ENCODE data around the gene TRRAP.

TRRAP gene

DNA sequence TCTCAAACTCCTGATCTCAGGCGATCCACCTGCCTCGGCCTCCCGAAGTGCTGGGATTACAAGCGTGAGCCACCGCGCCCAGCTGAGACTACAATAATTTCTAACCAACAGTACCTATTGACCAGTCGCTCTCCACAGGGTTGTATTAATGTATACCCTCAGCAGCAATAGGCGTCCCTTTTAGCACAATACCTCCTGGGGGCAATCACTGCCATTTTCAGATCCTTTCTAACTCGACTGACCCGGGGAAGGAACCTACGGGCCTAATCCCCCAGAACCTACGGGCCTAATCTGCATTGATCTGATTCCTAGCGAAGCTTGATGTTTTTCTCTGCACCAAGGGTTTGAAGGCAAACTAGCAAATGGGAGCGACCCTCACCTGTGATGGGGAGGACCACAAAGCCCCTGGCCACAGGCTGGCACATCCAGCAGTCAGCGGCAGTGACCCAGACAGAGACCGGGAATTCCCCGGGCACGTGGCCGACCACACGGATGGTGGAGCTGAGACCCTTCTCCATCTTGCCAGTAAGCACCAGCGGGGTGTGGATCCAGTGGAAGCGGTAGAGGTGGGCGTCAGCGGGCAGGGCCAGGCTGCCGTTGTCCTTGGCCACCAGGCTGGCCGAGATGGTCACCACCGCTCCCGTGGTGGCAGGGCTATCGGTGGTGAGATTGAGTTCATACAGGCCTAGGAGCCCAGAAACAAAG is 15.5 kb upstream of the TRRAP start:
- H3K18ac ChIP-seq (ENCODE audit: low read depth in 1 of 2, low read length in 2 of 2) = no peak overlapping the region
- H3K23ac ChIP-seq (ENCODE audit: low read length in 2 of 2) = no peak overlapping the region
- peaks cover 21% of the 10 kb centered on the region for H3K4me1 ChIP-seq (ENCODE audit: control insufficient read depth, insufficient read depth, low read depth, low read length)
- no peak overlapping the region for H2BK5ac ChIP-seq (ENCODE audit: low read depth, low read length, poor library complexity, severe bottlenecking)
- DNase-seq = no peak
- H3K27me3 ChIP-seq (ENCODE audit: control insufficient read depth in 1 of 2, insufficient read depth in 1 of 2, low read length in 2 of 2) = peaks cover 10 to 34% of the 10 kb centered on the region in 2 experiments
- peak overlapping the region; percentile 10 for H2AK5ac ChIP-seq (ENCODE audit: low read length, severe bottlenecking)
- H3K79me1 ChIP-seq (replicated peaks; ENCODE audit: low read length, poor library complexity, severe bottlenecking) = no peaks in the 10 kb centered on the region
- WGBS = 92% methylated on average over 29 of the region's 29 CpGs
- no peak overlapping the region for H3K4ac ChIP-seq (ENCODE audit: low read depth in 1 of 2, low read length in 2 of 2)
- H3K9ac ChIP-seq (ENCODE audit: low read length) = no peak overlapping the region
- H2BK15ac ChIP-seq (ENCODE audit: low read depth, poor library complexity, severe bottlenecking) = no peak overlapping the region
- H3K9me3 ChIP-seq (ENCODE audit: control insufficient read depth, low read length) = no peaks in the 10 kb centered on the region
- H3K4me3 ChIP-seq (ENCODE audit: insufficient read depth in 1 of 2, low read depth in 1 of 2, low read length in 2 of 2) = no peak overlapping the region
- no peaks in the 10 kb centered on the region for H3K36me3 ChIP-seq (ENCODE audit: control insufficient read depth in 1 of 2, insufficient read depth in 2 of 2, low read depth in 1 of 2, low read length in 2 of 2)
- no peak overlapping the region for H4K8ac ChIP-seq (ENCODE audit: low read length)
- H3K14ac ChIP-seq (ENCODE audit: low read length in 2 of 2) = no peak overlapping the region
- no peak overlapping the region for H2BK12ac ChIP-seq (ENCODE audit: low read length in 2 of 2)
- H3K4me2 ChIP-seq (ENCODE audit: low read length, poor library complexity, severe bottlenecking) = no peak overlapping the region
- no peak overlapping the region for H2BK120ac ChIP-seq (ENCODE audit: low read depth, low read length)
- no peak overlapping the region for H4K91ac ChIP-seq (ENCODE audit: low read length)
- no peak overlapping the region for H2AFZ ChIP-seq (ENCODE audit: low read depth, low read length)
- no peak overlapping the region for H3K27ac ChIP-seq (ENCODE audit: low read length, poor library complexity, severe bottlenecking)

GRCh38 chr7:98863601-98864000 is 14.7 kb upstream of the TRRAP start:
- H2AFZ ChIP-seq (ENCODE audit: low read depth, low read length) = no peak overlapping the region
- H3K27me3 ChIP-seq (ENCODE audit: control insufficient read depth in 1 of 2, insufficient read depth in 1 of 2, low read length in 2 of 2) = peaks cover 17 to 37% of the 10 kb centered on the region in 2 experiments
- H3K9ac ChIP-seq (ENCODE audit: low read length) = no peak overlapping the region

GRCh38 chr7:98864731-98865453 is 13.4 kb upstream of the TRRAP start:
- Histone ChIP-seq H3K9me3 (ENCODE audit: control insufficient read depth, low read length) (no peaks in the 10 kb centered on the region), H3K27me3 (ENCODE audit: control insufficient read depth in 1 of 2, insufficient read depth in 1 of 2, low read length in 2 of 2) (peaks cover 22 to 45% of the 10 kb centered on the region in 2 experiments), H3K23ac (ENCODE audit: low read length in 2 of 2) (no peak overlapping the region), H3K4me3 (ENCODE audit: insufficient read depth in 1 of 2, low read depth in 1 of 2, low read length in 2 of 2) (no peak overlapping the region), H3K9ac (ENCODE audit: low read length) (no peak overlapping the region), H3K18ac (ENCODE audit: low read depth in 1 of 2, low read length in 2 of 2) (no peak overlapping the region), H2BK5ac (ENCODE audit: low read depth, low read length, poor library complexity, severe bottlenecking) (no peak overlapping the region), H2BK120ac (ENCODE audit: low read depth, low read length) (no peak overlapping the region), H2AFZ (ENCODE audit: low read depth, low read length) (no peak overlapping the region), H4K91ac (ENCODE audit: low read length) (no peak overlapping the region), H3K4me2 (ENCODE audit: low read length, poor library complexity, severe bottlenecking) (no peak overlapping the region), H2BK15ac (ENCODE audit: low read depth, poor library complexity, severe bottlenecking) (no peak overlapping the region), H4K8ac (ENCODE audit: low read length) (no peak overlapping the region), H2BK12ac (ENCODE audit: low read length in 2 of 2) (no peak overlapping the region), H3K14ac (ENCODE audit: low read length in 2 of 2) (no peak overlapping the region), H3K36me3 (ENCODE audit: control insufficient read depth in 1 of 2, insufficient read depth in 2 of 2, low read depth in 1 of 2, low read length in 2 of 2) (no peaks in the 10 kb centered on the region), H2AK5ac (ENCODE audit: low read length, severe bottlenecking) (peak overlapping the region; percentile 85), H3K27ac (ENCODE audit: low read length, poor library complexity, severe bottlenecking) (no peak overlapping the region), H3K4me1 (ENCODE audit: control insufficient read depth, insufficient read depth, low read depth, low read length) (peaks cover 31% of the 10 kb centered on the region), H3K79me1 (replicated peaks; ENCODE audit: low read length, poor library complexity, severe bottlenecking) (no peaks in the 10 kb centered on the region), H3K4ac (ENCODE audit: low read depth in 1 of 2, low read length in 2 of 2) (no peak overlapping the region)
- no peak for DNase-seq
- 81% methylated on average over 14 of the region's 14 CpGs for WGBS

More at GRCh38 chr7:98863601-98864000, 14.7 kb upstream of the TRRAP start:
- Histone ChIP-seq H3K4me1 (ENCODE audit: control insufficient read depth, insufficient read depth, low read depth, low read length) (peaks cover 21% of the 10 kb centered on the region), H3K27ac (ENCODE audit: low read length, poor library complexity, severe bottlenecking) (no peak overlapping the region), H3K79me1 (replicated peaks; ENCODE audit: low read length, poor library complexity, severe bottlenecking) (no peaks in the 10 kb centered on the region), H3K14ac (ENCODE audit: low read length in 2 of 2) (no peak overlapping the region), H2BK120ac (ENCODE audit: low read depth, low read length) (no peak overlapping the region), H3K9me3 (ENCODE audit: control insufficient read depth, low read length) (no peaks in the 10 kb centered on the region), H3K18ac (ENCODE audit: low read depth in 1 of 2, low read length in 2 of 2) (no peak overlapping the region), H2AK5ac (ENCODE audit: low read length, severe bottlenecking) (no peak overlapping the region), H2BK5ac (ENCODE audit: low read depth, low read length, poor library complexity, severe bottlenecking) (no peak overlapping the region), H2BK12ac (ENCODE audit: low read length in 2 of 2) (no peak overlapping the region), H3K36me3 (ENCODE audit: control insufficient read depth in 1 of 2, insufficient read depth in 2 of 2, low read depth in 1 of 2, low read length in 2 of 2) (no peaks in the 10 kb centered on the region), H2BK15ac (ENCODE audit: low read depth, poor library complexity, severe bottlenecking) (no peak overlapping the region), H3K4ac (ENCODE audit: low read depth in 1 of 2, low read length in 2 of 2) (no peak overlapping the region), H3K4me3 (ENCODE audit: insufficient read depth in 1 of 2, low read depth in 1 of 2, low read length in 2 of 2) (no peak overlapping the region), H3K23ac (ENCODE audit: low read length in 2 of 2) (no peak overlapping the region), H4K91ac (ENCODE audit: low read length) (no peak overlapping the region), H4K8ac (ENCODE audit: low read length) (no peak overlapping the region), H3K4me2 (ENCODE audit: low read length, poor library complexity, severe bottlenecking) (no peak overlapping the region)
- 90% methylated on average over 1 of the region's 2 CpGs for WGBS
- DNase-seq = no peak

GRCh38 chr7:98866351-98866750 is 12.0 kb upstream of the TRRAP start:
- Histone ChIP-seq H2AFZ (ENCODE audit: low read depth, low read length) (no peak overlapping the region), H3K9me3 (ENCODE audit: control insufficient read depth, low read length) (no peaks in the 10 kb centered on the region), H3K4ac (ENCODE audit: low read depth in 1 of 2, low read length in 2 of 2) (no peak overlapping the region), H2AK5ac (ENCODE audit: low read length, severe bottlenecking) (peak overlapping the region; percentile 40), H2BK5ac (ENCODE audit: low read depth, low read length, poor library complexity, severe bottlenecking) (no peak overlapping the region), H3K4me2 (ENCODE audit: low read length, poor library complexity, severe bottlenecking) (no peak overlapping the region), H4K8ac (ENCODE audit: low read length) (no peak overlapping the region), H3K14ac (ENCODE audit: low read length in 2 of 2) (no peak overlapping the region), H3K79me1 (replicated peaks; ENCODE audit: low read length, poor library complexity, severe bottlenecking) (no peaks in the 10 kb centered on the region), H3K23ac (ENCODE audit: low read length in 2 of 2) (no peak overlapping the region), H2BK120ac (ENCODE audit: low read depth, low read length) (no peak overlapping the region), H3K27ac (ENCODE audit: low read length, poor library complexity, severe bottlenecking) (no peak overlapping the region), H4K91ac (ENCODE audit: low read length) (no peak overlapping the region), H3K27me3 (ENCODE audit: control insufficient read depth in 1 of 2, insufficient read depth in 1 of 2, low read length in 2 of 2) (peaks cover 21 to 49% of the 10 kb centered on the region in 2 experiments), H3K36me3 (ENCODE audit: control insufficient read depth in 1 of 2, insufficient read depth in 2 of 2, low read depth in 1 of 2, low read length in 2 of 2) (no peaks in the 10 kb centered on the region), H3K18ac (ENCODE audit: low read depth in 1 of 2, low read length in 2 of 2) (no peak overlapping the region), H3K9ac (ENCODE audit: low read length) (no peak overlapping the region), H2BK15ac (ENCODE audit: low read depth, poor library complexity, severe bottlenecking) (no peak overlapping the region), H2BK12ac (ENCODE audit: low read length in 2 of 2) (peak overlapping the region in 1 of 2 experiments; percentile 2), H3K4me3 (ENCODE audit: insufficient read depth in 1 of 2, low read depth in 1 of 2, low read length in 2 of 2) (no peak overlapping the region), H3K4me1 (ENCODE audit: control insufficient read depth, insufficient read depth, low read depth, low read length) (peaks cover 36% of the 10 kb centered on the region)
- 88% methylated on average over 12 of the region's 12 CpGs for WGBS
- DNase-seq = no peak
